Measurements from ENCODE around the gene LRRC37A.
"Not testable (repeated sequence)": the region's sequence is repeated elsewhere in the genome, so short reads cannot be mapped to it uniquely, and the experiment has no call there.

GRCh38 chr17:46367520-46367919 is 72.6 kb downstream of the LRRC37A start:
- not testable (repeated sequence) for TF ChIP-seq CREB1 (CRISPR knock-in tag; IDR thresholded peaks at IDR 0.05); CTCF (IDR thresholded peaks at IDR 0.05); SP1 (CRISPR knock-in tag; conservative IDR thresholded peaks at IDR 0.05); AFF4 (CRISPR knock-in tag; IDR thresholded peaks at IDR 0.05; ENCODE audit: borderline replicate concordance); ATF3 (CRISPR knock-in tag; conservative IDR thresholded peaks at IDR 0.05); CBFB (CRISPR knock-in tag; IDR thresholded peaks at IDR 0.05; ENCODE audit: low read depth)

Measured in WTC11 (cell line).